Limb (tissue), 2 donors: ENCODE results near the gene ZFYVE28.
A peak's percentile ranks its signal among the peaks of the same experiment; 100 is the strongest.
"Not testable (repeated sequence)": the region's sequence is repeated elsewhere in the genome, so short reads cannot be mapped to it uniquely, and the experiment has no call there.

Experiments
- DNase-seq, 2 donors: peaks; one replicate each; pipeline ENCODE4 v3.0.0-alpha.2; 2016; ENCODE audit errors: extremely low spot score in 2 of 2

ZFYVE28 gene

DNA sequence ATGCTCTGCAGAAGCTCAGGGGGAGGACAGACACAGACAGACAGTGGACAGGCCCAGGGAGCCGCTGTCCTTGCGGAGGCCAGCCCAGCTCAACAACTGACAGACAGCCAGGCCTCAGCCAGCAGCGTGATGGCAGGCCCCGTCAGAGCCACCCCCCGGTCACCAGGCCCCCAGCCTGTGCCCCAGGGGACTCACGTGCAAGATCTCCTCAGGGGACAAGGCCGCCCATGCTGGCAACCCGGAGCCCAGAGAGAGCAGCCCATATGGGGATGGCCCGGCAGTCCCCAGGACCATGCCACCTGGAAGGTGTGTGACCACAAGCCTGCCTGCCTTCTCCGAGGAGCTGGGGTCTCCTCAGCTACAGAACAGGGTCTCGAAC is 128.5 kb downstream of the ZFYVE28 start:
- no peak for DNase-seq

DNA sequence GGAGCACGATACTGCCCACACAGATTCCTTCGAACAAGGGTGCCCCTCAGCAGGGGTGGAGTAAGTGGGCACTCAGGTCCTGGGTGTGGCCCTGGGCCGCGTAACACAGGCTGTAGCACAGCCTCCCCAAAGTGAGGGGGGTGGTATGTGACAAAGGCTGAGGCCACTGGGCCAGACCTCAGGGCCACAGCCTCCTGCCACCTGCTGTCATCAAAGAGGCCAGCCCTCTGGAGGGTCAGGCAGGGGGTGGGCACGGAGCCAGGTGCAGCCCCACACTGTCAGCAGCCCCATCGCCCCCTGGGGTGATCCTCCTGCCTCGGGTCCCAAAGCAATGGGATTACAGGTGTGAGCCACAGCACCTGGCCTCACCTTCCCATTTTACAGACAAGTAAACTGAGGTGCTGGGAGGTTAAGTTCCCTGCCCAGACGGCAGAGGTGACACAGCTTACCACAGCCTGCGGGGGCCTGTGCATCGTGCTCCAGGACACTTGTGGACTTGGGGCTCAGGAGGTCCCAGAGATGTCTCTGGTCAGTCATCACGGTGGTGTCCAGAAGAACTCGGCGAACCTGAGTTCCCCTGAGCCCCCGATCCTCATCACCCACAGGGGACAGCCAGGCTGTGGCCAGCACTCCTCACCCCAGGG is 129.0 kb downstream of the ZFYVE28 start:
- DNase-seq, result no peak

DNA sequence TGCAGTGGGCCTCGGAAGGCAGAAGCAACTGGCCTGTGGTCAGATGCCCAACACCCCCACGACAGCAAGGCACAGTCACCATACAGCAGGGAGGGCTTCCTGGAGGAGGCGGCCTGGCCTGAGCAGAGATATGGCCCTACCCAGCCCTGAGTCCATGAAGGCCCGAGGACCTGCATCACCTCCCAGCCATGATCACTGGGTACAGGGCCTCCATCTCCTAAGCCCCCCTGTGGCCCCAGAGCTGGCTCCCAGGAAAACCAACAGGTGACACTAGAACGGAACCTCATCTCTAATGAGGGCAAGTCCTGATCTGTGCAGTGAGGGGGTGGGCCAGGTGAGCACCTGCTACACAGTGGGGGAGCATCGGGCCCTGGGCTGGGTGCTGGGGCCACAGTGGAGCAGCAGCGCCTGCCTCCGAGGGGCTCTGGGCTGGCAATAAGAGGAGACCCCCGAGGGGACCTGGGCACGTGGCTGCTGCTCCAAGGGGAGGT is 130.3 kb downstream of the ZFYVE28 start:
- DNase-seq, result no peak

DNA sequence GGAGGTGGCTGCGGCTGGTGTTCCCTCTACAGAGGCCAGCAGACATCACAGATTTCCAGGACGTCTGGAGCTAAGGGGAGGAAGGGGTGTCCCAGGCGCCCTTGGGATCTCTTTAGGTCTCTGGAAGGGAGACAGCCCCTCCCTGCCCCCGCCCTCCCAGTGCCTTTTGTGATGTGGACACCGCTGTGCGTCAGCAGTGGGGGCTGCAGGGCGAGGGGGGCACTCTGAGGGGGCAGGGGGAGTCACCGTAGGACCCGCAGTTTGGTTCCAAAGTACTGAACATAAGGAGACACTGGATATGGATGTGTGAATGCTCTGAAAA is 130.9 kb downstream of the ZFYVE28 start:
- DNase-seq, result peak in 1 of 2 donors; percentile 34

DNA sequence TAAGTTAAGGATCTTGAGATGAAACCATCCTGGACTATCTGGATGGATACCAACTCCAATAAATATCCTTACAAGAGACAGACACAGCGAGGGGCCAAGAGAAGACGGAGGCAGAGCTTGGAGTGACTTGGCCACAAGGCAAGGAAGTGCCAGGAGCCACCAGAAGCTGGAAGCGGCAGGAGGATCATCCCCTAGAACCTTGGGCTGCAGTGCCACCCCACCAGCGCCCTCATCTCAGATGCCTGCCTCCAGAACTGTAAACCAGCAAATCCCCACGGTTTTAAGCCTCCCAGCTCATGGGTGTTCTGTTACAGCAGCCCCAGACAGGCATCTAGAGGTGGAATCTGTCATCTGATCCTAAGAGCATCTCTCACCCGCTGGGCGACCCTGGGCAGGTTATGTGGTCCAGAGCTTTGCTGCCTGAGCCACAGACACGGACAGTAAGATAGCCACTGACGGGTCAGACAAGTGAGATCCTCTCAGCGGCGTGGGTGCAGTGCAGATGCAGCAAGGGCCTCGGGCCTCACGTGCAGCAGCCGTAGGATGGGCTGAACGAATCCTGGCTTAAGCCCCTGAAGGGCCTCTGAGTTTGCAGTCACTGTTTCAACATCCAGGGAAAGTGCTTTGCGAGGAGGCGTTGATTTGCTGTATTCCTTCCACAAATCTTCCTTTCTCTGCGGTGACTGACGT is 131.4 kb downstream of the ZFYVE28 start:
- DNase-seq, result peak in 1 of 2 donors; percentile 36

DNA sequence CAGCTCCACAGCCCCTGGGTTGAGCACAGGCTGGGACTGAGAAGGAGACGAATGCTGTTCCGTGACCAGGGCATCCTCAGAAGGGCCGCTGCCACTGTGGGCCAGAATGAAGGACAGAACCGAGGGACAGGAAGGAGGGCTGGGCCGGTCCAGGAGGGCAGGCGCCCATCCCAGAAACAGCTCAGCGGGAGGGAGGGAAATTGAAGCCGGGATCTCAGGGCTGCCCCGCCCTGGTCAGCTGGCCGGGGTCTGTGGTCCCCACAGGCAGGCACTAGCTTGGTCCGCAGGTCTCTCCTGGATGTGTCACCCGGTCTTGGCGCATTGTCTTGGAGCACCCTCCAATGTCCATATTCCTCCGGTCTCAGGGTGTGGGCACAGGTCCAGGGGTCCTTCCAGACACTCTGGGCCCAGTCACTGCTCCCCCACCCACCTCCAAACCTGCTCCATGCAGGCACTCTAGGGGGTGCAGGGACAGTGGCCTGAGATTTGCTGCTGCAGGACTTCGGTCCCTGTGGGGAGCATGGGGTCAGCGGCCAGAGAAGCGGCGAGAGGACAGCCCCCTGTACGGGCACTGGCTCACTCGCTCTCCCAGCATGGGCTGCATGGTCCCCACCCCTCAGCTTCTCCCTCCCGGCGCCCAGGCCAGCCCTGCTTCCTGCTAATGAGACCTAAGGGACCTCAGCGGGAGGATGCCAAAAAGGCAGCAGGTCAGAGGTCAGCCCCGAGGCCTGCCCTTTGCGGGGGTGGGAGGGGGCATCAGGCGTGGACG is 132.6 kb downstream of the ZFYVE28 start:
- DNase-seq, result peak in 1 of 2 donors; percentile 27

DNA sequence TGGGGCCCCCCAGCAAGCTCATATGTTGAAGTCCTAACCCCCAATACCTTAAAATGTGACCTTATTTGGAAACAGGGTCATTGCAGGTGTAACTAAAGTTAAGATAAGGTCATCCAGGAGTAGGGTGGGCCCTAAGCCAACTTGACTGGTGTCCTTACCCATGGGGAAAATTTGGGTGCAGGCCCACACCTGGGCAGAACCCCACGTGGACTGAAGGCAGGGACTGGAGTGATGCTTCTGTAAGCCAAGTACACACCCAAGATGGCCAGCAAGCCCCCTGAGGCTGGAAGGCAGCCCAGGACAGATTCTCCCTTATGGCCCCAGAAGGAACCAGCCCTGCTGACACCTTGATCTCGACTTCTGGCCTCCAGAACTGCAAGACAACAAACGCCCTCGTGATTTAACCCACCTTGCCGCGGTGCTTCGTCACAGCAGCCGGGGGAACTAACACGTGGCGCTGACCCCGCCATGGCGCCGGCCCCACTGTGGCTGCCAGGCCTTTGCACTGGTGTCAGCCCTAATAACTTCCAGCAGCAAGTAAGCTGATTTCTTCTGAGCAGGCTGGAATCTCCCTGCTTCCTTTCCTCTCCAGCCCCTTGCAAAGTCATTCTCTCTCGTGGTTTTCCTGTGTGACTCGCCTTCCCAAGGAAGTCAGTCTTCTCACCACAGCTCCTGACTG is 133.4 kb downstream of the ZFYVE28 start:
- DNase-seq, result no peak

DNA sequence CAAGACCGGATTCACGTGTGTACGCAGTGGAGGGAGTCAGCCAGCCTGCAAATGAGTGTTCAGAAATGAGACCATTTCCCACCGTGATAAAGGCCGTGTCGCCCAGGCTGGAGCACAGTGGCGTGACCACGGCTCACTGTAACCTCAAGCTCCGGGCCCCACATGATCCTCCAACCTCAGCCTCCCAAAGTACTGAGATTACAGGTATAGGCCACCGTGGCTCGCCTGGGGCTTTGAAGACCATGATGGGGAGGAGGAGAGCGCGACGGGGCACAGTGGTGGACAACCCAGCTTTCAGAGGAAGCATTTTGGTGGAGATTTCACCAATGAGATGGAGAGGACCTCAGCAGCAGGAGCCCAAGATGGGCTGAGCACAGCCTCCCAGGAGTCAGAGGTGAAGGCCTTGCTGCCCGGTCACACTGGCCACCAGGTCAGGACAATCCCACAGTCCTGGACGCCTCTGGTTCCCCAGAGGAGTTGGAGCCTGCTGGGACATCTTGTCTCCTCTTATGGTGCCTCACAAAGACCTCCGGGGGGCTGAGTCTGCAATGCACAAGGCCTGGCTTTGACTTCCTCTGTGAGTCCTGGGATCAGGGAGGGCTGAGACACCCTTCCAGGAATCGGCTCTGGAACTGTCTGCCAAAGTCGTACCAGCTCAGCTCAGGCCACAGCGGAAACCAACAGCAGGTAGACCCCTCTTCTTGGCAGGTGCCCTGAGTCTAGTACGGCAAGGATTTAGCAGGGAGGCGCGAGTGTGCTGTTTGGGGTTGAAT is 134.1 kb downstream of the ZFYVE28 start:
- no peak for DNase-seq

DNA sequence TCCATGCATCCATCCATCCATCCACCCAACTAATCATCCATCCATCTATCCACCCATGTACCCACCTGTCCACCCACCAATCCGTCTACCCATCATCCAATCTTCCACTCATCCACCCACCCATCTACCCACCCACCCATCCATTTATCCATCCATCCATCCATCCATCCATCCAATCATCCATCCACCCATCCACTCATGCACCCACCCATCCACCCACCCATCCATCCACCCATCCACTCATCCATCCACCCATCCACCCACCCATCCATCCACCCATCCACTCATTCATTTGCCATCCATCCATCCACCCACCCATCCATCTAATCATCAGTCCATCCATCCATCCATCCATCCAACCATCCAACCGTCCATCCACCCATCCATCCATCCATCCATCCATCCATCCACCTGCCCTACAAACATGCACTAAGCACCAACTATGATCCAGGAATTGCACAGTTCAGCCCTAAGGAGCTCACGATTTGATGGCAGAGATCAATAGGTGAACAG is 135.2 kb downstream of the ZFYVE28 start:
- DNase-seq, result no peak

DNA sequence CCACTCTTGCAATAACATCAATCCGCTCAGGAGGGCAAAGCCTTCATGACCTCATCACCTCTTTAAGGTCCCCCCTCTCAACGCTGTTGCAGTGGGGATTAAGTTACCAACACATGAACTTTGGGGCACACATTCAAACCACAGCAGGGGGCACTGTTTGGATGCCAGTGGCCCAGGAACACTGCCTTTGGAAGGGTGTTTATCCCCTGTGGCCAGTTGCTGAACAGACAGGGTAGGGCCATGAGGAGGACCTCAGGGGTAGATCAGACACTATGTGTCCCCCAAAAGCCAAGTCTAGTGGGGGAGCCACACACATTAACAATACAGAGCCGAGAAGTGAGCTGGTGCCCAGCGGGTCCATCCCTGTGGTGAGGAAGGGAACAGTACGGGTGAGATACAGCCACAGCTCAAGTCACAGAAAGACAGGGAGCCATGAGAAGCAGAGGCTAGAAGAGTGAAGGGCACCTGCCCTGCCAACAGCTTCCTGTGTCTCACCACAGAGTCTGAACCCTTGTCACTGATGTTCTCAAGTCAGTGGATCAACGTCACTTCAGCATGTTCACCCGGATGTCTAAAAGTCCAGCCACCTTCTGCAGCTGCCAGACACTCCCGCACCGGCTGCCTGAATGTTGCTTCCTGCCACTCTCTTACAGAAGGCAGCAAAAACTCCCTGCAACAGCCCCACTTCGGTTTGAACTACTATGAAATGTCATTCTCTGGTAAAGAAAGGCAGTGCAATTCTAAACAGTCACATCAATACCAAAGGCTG is 136.7 kb downstream of the ZFYVE28 start:
- no peak for DNase-seq

DNA sequence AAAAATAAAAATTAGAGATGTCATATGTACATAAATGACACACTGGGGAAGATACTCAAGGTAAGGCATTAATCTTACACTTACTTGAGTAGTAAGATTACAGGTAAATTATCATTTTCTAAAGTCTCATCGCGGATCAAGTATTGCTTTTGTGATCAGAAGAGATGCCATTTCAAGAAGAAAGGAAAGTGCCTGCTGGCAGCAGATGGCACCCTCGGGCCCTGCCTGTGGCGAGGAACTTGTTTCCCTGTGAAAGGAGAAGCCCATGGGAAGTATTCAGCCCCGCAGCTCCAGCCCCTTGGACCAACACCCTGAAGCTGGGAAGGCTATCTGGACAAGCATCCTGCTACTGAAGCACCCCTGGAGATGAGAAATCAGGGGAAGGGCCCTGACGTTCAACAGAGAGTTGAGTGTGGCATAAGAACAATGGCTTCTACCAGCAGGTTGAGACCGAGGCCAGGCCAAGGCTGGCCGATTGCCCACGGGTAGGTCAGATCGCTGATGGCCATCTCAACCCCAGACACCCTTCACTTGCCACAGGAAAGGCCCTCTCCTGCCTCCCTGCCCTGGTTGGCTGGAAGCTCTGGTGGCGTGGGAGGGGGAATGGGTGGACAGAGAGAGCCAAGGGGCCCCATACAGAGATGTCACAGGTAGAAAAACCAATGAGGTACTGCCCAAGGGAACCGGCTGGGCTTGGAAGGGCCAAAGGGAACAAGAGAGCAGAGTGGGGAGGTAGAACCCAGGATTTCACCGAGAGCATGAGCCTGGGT is 137.7 kb downstream of the ZFYVE28 start:
- no peak for DNase-seq

DNA sequence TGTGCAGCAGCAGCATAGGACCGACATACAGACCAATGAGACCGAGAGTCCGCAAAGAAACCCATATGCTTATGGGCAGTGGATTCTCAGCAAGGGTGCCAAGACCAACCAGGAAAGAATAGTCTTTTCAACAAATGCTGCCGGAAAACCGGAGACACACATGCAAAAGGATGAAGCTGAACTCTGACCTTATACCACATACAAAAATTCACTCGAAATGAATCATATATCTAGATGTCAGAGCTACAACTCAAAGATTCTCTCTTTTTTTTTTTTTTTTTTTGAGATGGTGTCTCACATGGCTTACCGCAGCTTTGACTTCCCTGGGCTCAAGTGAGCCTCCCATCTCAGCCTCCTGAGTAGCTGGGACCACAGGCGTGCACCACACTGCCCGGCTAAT is 140.5 kb downstream of the ZFYVE28 start:
- DNase-seq, result no peak

DNA sequence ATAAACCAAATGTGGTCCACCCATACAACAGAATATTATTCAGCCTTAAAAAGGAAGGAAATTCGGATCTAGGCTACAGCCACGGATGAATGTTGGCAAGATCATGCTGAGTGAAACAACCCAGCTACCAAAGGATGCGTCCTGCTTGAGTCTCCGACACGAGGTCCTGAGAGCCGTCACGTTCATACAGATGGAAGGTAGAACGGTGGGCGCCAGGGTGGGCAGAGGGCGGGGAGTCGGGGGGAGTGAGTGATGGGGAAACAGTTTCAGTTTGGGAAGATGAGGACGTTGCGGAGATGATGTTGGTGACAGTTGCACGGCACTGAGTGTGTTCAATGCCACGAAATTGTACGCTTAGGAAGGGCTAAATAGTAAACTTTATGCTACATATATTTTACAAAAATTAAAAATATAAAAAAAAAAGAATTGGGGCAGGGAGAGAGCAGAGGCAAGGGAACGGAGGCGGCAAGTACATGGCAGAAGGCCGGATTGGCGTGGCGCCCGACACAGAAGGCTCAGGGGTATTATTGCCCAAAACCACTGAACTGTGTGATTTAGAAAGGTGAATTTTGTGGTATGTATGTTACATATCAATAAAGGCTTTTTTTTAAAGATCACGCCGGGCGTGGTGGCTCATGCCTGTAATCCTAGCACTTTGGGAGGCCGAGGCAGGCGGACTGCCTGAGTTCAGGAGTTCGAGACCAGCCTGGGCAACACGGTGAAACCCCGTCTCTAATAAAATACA is 141.7 kb downstream of the ZFYVE28 start:
- DNase-seq, result no peak

DNA sequence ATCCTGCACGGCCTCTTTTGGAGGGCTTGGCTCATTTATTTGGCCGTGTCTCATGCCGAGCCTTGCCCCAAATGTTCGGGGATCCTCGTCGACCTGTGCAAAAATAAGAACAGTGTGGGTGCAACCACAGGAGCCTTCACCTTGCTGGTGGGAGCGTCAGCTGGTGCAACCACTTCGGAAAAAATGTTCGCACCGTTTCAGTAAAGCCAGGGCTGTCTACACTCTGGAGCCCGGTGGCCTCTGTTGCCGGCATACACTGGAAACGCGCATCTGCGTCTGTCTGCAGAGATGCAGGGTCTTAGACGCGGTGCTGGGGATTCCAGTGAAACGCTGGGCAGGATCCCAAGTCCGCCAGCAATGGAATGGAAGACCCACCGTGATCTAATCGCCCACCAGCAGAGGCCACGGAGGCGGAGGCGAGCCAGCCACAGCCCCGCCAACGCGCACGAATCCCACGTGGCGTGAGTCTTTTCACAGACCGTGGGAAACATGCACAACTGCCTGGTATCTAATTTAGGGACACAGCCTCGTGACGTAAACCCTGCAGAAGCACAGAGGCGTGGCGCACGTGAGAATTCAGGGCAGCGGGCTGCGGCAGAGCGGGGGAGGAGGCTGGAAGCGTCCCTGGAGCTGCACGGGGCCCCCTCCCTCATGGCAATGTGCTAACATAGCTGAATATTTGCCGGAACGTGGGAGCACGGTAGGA is 142.7 kb downstream of the ZFYVE28 start:
- no peak for DNase-seq

DNA sequence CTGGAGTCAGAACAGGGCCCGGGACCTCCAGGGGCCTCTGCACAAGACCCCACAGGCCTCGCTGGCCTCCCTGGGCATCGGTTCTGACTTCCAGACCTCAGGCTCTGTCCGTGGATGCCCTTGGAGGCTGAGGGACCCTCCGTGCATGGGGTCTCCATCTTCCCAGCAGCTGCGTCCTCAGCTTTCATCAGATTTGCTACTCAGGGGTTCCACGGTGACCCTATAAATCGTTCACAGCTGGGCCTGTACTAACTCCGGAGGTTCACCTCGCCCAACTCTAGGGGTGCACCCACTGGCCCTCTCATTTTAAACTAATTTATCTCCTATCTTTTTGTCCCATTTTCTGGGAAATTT is 143.4 kb downstream of the ZFYVE28 start:
- DNase-seq, result not testable (repeated sequence)

DNA sequence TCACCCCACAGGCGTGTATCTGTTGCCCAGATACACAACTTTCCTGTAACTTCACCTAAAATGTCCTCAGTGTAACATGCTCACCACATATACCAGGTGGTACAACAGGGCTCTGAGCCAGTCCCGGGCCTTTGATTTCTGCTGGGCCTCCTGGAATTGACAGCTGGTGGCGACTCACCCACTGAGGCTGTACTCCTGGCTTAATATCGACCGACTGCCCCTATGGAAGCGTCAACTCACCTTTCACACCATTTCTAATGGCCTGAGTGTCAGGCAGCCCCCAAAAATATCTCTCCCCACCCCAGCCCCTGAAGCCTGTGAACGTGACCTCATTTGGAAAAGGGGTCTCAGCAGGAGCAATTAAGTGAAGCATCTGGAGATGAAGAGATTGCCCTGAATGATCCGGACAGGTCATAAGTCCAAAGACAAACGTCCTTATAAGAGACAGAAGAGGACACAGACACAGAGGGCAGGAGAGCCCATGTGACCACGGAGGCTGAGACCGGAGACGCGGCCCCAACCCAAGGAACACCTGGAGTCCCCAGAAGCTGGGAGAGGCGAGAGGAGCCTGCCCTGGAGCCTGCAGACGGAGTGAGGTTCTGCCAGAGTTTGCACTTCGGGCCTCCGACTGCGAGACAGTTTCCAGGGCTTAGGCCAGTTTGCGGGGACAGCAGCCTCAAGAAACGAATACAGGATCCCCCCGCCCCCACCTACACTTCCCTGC is 144.0 kb downstream of the ZFYVE28 start:
- DNase-seq, result no peak

DNA sequence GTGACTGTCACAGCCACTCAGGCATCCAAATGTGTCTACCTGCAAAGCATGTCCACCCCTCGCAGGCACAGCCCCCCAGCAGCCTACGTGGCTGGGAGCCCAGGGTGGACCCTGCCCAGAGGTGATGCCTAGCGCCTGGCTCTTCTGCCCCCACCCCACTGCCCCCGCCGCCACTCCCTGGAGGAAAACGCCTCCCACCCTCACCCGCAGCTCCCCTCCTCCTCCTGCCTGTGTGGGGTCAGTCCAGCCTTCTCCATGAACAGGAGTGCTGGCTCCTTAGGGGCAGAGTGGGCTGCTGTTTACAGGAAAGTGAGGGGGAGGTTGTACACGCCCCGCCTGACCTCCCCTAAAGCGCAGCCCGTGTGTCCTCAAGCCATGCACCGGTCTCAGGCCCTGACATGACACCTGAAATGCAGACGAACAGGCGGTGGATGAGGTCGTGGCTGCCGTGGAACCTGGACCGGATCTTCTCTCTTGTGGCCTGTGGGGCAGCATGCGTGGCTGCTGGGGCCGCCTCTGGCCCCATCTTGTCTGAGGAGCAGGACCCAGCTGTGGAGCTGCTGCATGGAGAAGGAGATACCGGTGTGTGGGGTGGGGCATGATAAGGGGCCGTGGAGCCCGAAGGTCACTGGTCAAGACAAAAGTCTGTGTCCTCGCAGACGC is 144.7 kb downstream of the ZFYVE28 start:
- no peak for DNase-seq
